Measurements from ENCODE around the gene WNT9A.

GRCh38 chr1:227934476-227935313 lies 13.0 kb downstream of the WNT9A start:
- TF ChIP-seq POLR2A (IDR thresholded peaks at IDR 0.05; ENCODE audit: low read depth, low read length): no peak
- no peak for TF ChIP-seq CTCF (conservative IDR thresholded peaks at IDR 0.05; ENCODE audit: low read depth, low read length)
- TF ChIP-seq RAD21 (IDR thresholded peaks at IDR 0.05; ENCODE audit: low read length): no peak
- no peak for TF ChIP-seq MAZ (IDR thresholded peaks at IDR 0.05; ENCODE audit: borderline replicate concordance, low read depth, low read length)
- TF ChIP-seq ELK1 (IDR thresholded peaks at IDR 0.05; ENCODE audit: borderline replicate concordance, low read depth, low read length): no peak
- TF ChIP-seq USF2 (IDR thresholded peaks at IDR 0.05; ENCODE audit: low read depth, low read length): no peak
- no peak for TF ChIP-seq BHLHE40 (IDR thresholded peaks at IDR 0.05; ENCODE audit: low read depth, low read length)
